Measurements from ENCODE around the gene RPLP2.

RPLP2 gene

GRCh38 chr11:837990-838307 lies 28.2 kb downstream of the RPLP2 start:
- DNase-seq: no peak

GRCh38 chr11:838441-839279 lies 28.9 kb downstream of the RPLP2 start:
- DNase-seq: no peak

DNA sequence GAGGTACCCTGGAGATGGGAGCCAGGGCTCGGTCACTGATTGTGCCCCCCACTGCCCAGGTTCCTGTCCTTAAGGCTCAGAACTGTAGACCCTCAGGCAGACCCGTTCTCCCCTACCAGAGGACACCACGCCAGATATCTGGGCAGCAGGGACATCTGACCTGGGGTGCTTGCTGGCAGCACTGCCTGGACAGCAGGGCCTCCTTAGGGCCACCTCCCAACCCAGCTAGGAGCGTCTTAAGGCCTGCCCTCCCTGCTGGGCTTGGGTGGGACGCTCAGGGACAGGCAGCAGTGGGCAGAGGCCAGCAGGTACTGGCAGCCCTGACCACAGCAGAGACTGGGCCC lies 29.5 kb downstream of the RPLP2 start:
- DNase-seq: no peak

DNA sequence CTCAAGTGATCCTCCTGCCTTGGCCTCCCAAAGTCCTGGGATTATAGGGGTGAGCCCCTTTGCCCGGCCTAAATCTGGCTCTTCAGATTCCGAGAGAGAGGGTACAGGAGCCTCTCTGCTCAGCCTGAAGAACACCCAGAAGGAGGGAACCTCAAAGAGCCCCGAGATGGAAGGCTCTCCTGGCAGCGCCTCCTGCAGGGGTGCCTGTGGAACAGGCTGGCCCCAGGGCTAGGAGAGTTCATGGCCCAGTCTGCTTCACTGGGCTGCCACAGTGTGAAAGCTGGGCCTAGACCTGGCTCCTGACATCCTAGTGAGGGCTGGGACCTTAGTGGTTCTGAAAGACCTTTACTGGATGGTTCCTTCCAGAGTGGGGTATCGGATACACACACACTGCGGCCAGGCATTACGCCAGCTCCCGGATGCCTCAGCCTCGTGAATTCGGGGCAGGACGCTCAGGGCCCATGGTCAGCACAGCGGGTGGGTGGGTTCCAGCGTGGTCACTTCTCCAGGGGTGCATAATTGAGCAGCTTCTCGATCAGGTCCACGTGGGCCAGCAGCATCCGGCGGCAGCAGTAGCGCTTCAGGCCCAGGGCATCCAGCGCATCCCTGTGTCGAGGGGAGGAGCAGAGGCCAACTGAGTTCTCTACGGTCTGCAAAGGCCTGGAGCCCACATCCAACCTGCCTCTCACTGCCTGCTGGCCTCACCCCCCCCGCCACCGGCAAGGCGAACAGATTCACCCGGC lies 30.3 kb downstream of the RPLP2 start:
- DNase-seq: no peak

DNA sequence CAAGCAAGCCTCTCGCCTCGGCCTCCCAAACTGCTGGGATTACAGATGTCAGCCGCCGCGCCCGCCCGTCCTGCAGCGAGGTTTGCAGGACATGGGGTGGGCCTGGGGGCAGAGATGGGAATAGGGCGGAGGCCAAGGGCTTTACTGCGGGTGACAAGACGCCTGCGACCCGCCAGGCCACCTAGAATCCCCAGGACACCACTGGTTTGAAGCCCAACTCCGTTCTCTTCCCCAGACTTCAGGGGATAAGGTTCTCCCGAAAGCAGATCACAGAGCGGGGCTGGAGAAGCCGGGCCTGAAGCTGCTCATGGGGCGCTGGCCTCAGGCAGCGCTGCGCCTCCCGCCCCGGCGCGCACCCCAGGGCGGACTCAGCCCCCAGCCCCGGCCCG lies 32.2 kb downstream of the RPLP2 start:
- no peak for DNase-seq

DNA sequence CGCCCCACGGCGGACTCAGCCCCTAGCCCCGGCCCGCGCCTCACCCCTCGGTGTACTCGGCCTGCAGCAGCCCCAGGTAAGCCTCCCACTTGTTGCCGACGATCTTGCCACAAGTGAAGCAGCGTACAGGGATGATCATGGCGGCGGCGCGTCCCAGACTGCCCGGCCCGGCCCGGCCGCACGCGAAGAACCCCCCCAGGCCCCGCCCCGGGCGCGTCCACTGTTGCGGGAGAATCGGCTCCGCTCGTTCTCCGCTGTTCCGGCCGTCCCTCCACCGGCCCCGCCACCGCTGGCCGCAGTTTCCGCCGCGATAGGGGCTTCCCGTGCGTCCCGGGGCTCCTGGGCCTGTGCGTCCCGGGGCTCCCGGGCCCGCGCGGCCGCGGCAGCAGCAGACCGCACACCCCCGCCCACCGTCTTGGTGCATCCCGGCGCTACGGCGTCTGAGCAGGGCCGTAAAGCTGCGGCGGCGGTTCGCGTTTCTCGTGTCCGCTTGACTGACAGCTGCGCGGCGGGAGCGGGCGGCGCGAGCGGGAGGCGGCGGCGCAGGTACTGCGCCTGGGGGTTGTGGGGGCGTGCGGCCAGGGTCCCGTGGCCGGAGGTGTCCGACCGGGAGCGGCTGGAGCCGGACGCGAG lies 32.7 kb downstream of the RPLP2 start, which contains the start of the genes POLR2L and TSPAN4:
Gene POLR2L, minus strand, starts transcription at position 160 of the 633 bp plus-strand sequence. Its CDS starts 21 bp downstream, at position 139.
Gene TSPAN4, plus strand, starts transcription at position 483 of the 633 bp plus-strand sequence. CDS start 7,453 bp downstream, outside the sequence.
- DNase-seq: peak; percentile 88

DNA sequence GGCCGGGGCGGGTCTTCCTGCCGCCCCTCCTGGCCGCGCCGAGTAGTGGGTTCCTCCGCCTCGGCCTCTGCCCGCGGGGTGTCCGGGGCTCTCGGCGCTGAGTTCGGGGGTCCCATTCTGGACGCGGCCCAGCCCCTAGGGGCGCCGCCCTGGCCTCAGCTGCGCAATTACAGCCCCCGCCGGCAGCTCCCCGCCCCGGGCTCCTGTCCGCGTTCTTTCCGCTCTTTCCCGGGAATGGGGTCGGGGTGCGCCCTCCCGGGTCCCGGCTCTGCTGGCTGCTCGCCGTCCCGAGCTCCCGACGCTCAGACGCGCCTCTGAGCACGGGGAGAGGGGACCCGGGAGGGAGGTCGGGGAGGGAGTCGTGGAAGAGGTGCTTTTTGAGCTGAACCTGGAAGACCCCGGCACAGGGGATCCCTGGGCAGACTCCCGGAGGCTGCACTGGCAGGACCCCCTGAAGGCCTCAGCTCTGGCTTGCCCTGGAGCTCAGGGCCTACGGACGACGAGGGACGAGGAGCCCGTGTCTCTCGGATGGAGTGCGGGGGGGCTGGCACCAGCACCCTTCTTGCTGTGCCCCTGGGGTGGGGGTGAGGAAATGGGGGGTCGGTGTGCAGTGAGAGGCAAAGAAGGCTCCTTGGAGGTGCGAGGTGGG lies 33.4 kb downstream of the RPLP2 start:
- no peak for DNase-seq

DNA sequence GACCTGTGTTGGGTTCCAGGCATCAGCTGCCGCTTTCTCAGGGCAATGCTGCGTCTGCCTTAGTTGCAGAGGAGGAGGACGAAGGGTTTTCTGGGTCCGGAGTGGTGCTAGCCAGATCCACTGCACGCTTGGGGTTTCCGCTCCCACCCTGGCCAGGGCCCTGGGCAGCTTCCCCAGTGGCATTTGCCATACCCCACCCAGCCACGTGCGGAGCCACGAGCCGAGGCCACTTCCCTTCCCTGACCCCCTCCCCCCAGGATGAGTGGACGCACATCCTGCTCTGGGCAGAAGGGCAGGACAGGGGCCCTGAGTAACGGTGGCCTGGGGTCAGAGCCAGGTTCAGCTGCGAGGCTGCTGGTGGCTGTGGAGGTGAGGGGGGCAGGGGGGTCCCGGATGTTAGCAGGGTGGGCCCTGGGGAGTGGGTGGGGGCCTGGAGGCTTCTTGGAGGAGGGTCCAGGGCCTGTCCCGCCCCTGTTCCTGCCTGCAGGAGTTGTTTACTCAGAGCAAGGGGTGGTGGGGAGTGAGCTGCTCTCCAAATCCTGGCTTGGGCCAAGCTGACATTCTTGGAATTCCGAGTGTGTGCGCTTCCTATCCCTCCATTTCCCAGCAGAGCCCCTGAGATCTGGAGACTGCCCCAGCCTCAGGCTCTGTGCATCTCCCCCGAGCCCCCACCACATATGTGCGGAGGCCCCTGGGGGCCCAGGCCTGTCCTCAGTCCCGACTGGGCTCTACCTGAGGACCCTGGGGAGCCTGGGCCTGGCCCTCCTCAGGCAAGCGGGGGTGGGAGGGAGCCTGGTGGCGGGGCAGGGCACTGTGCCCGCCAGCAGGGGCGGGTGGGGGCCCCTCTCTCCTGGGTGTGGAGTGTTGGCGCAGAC lies 34.3 kb downstream of the RPLP2 start:
- peak; percentile 97 for DNase-seq

DNA sequence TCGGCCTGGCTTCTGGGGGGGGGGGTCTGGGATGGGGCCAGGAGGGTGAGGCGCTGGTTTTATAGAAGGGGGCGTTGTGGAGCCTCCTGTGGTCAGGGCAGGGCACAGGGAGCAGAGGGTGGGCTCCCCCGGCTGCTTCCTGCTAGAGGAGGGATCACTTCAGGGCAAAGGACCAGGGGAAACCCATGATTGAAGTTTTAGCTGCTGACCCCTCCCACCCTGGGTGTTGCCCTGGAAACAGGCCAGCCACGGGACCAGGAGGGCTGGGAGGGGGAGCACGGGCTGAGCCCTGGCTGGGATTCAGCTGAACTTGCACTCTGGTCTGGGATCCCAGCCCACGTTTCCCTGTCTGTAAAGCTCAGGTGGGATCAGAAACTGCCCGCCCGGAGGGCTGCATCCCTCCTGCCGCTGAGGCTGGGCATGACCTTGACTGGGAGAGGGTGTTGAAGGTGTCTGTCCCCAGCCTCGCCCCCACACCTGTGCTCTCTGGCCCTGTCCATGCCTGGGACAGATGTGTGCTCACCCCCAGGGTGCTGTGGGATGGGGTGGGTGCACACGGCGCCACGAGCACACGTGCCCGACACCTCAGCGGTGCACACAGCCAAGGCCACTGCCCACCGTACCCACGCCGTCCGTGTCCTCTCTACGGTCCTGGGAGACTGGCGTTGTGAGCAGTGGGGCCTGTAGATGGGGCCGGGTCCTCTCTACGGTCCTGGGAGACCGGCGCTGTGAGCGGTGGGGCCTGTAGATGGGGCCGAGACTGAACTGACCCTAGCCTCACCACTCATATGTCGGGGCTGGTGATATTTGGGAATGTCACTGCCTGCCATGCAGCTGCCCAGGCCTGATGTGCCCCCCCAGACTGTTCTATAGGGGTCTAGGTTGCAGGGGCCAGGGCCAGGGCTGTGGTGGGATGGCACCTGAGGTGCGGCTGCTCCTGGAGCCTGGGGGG lies 35.2 kb downstream of the RPLP2 start:
- peak; percentile 90 for DNase-seq

DNA sequence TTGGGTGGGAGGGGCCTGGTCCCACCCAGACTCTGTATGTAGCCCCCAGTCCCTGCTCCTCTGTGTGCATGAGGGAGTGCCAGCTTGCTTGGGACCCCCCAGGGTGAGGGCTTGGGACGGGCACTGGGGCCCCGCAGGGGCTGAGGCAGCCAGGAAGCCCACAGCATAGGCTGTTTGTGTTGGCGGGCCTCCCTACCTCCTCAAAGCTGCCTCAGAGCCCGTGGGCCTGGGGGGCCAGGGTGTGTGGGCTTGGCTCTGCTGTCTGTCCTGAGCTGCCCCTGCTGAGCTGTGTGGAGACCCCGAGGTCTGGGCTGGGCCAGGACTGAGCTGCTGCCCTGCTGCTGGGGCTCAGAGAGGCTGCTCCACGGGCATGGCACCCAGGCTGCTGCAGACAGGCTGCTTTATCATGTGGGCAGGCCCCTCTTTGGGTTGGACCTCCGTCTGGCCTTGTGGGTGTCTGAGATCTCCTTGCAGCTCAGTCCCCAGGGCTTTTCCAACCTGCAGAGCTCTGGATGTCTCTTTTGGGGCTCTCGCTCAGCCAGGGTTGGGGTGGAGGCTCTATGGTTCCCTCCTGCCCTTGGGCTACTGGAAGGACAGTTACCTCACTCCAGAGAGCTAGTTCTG lies 36.2 kb downstream of the RPLP2 start:
- peak; percentile 77 for DNase-seq

DNA sequence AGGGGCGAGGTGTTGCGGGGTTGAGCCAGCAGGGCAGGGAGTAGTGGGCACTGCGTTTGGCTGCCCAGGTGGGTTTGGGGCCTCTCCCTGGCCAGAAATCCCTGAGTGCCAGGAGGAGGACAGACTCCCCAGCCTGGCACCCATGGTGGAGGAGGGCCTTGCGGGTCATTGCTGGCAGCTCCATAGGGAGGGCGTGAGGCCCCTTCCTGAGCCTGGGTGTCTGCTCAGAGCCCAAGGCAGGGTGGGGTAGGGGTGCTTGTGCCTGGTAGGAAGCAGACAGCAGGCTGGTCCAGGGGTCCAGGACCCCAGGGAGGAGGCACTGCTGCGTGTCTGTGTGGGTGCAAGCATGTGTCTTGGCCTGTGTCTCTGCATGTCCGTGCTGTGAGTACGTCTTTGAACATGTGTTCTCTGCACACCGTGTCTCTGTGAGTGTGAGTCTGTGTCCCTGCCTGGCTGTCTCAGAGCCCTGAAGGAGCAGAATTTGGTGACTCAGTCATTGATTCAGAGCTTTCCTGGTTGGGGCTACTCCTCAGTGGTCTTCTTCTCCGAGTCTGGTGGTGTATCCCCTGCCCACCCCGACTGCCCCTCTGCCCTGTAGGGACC lies 36.8 kb downstream of the RPLP2 start:
- peak; percentile 51 for DNase-seq

GRCh38 chr11:847876-848275 lies 38.1 kb downstream of the RPLP2 start:
- DNase-seq: no peak

DNA sequence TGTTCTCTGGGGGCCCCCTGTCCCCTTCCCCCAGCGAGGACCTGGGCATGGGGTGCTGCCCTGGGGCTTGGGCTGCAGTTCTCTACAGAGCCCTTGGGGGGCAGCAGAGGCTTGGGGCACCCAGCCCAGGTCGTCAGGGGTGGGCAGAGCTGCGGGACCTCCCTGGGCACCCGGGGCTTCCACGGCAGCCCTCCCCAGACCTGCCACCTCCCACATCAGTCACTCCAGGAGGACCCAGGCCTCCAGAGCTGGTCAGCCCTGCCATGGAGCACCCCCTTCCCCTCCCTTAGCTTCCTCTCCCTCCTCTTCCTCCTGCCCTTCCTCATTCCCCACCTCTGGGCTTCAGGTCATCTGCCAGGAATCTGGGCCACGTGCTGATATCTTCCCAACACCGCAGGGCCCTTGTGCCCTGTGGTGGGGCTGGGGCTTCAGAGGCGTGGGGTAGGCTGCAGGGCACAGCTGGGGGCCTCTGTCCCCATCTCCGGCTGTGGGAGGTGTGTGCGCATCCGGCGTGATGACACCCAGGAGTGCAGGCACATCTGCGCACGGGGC lies 38.7 kb downstream of the RPLP2 start:
- peak; percentile 38 for DNase-seq

DNA sequence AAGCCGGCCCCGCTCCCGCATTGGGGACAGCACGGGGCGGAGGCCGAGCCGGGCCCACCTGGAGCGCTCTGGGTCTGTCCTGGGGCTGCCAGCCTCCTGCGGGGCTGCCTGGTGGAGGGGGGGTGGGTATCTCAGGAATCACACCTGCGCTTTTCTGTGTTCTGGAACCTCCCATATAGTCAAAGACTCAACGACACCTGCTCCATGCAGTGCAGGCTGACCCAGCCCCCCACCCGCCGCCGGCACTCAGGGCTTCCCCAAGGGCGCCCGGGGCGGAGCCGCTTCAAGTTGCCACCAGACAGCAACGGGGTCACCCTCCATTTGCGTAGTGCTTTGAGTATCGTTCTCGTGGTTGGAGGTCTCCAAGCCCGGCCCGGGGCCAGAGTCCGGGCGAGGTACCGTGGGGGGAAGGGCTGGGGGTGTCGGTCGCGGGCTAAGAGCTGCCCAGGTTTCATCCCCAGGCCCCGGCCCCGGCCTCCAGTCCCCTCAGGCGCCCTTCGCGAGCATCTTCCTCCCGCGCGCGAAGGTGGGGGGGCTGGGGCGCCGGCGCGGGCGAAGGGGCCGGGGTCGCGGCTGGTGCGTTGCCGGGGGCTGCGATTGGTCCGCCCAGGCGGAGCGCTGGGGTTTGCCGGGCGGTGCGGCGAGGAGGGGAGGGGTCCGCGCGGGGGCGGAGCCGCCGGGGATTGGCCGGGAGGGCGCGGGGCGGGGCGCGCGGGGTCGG lies 39.5 kb downstream of the RPLP2 start:
- no peak for DNase-seq

DNA sequence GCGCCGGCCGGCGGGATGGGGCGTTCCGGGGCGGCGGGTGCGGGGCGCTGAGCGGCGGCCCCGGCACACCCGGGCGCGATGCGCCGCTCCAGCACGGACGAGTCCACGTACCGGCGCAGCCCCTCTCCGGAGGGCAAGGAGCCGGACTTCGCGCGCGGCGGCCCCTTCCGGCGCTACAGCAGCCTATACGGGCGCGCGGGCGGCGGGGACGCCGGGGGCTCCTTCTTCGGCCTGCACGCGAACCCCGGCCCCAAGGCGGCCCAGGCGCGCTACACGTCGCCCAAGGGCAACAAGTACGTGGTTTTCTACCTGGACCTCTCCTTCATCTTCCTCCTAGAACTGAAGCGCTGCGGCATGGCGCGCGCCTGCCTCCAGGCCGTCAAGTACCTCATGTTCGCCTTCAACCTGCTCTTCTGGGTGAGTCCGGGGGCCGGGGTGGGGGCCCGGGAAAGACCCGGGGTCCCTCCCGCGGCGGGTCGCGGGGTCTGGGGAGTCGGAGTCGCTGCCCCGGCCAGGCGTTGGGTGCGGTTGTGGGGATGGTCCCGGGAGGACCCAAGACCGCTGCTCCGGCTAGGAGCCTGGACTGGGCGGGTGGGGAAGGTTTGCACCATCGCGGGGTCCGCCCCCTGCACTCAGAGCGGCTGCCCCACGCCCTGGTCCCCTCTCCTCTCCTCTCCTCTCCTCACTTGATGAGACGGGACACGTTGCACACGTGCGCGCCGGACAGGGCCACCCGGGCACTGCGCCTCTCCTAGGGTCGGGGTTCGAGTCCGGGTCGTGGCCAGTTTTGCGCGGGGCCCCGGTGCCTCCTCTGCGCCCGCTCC lies 40.4 kb downstream of the RPLP2 start:
- DNase-seq: no peak

DNA sequence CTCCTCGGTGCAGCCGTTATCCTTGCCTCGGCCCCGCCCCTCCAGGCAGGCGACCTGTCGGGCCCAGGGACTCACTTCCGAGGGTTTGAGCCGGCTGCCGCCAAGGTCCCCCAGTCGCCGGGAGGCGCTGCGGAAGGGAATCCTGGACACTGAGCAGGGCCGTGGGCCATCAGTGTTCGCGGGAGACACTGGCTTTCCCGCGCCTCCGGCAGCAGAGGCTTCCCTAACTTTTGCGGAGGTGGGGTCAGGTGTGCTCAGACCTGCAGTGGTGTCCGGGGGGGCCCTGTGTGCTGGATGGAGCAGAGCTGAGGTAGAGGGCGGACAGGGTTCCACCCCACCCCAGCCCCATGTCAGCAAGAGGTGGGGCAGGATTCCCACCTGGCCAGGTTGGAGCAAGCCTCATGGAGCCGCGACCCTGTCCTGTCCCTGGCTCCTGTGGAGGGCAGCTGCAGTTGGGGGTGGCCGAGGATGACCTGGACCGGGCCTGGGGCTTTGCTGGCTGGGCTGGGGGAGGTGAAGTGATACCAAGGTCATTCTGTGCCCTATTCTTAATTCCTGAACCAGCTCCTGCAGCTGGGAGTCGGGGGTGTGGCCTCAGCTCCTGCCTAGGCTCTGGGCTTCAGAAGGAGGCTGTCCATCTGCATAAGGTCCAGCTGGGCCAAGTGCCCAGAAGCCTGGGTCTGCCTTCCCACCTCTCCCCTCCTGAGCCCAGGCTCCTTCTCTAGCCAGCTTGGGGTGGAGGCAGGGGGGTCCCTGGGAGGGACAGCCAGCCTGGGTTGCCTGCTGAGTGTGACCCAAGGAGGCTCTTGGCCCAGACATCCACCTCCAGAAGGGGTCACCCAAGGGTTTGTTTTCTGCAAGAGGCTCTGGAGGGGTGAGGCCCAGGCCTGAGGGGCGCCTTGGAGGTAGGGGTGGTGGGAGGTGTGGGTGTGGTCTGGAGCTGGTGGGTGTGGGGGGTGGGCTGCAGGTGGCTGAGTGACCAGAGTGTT lies 41.3 kb downstream of the RPLP2 start:
- no peak for DNase-seq

- no peak for DNase-seq
Measured at GRCh38 chr11:852762-853161, 43.0 kb downstream of the RPLP2 start.
